ENCODE measurements around the gene PRSS36. TPM values are rescaled to one million over a fixed set of nuclear protein-coding genes. Genes with fewer than 3 reads are reported as not detected.
A peak's percentile ranks its signal among the peaks of the same experiment; 100 is the strongest.

Gene PRSS36
- total RNA-seq, 1 donor from 2014 or later = 2.2 TPM

- ATAC-seq (ENCODE audit: poor library complexity) (no peak), DNase-seq (no peak)
- intact Hi-C loops (cut with DNase I) = no loop called here
Measured at GRCh38 chr16:31134091-31134571, 15.7 kb downstream of the PRSS36 start.

GRCh38 chr16:31133046-31133501 lies 16.8 kb downstream of the PRSS36 start:
- intact Hi-C loops (cut with DNase I) = no loop called here
- ATAC-seq (ENCODE audit: poor library complexity) (no peak), DNase-seq (no peak)

GRCh38 chr16:31132303-31132979 lies 17.4 kb downstream of the PRSS36 start:
- DNase-seq (no peak), ATAC-seq (ENCODE audit: poor library complexity) (no peak)
- intact Hi-C loops (cut with DNase I) = no loop called here

- ATAC-seq (ENCODE audit: poor library complexity) = no peak
- DNase-seq = no peak
- intact Hi-C loops (cut with DNase I) = no loop called here
Measured at GRCh38 chr16:31131841-31132271, 18.0 kb downstream of the PRSS36 start.

GRCh38 chr16:31131416-31131815 lies 18.4 kb downstream of the PRSS36 start:
- intact Hi-C loops (cut with DNase I) = no loop called here
- ATAC-seq (ENCODE audit: poor library complexity) (no peak), DNase-seq (no peak)

- ATAC-seq (ENCODE audit: poor library complexity) = no peak
- intact Hi-C loops (cut with DNase I) = no loop called here
- DNase-seq = no peak
Measured at GRCh38 chr16:31130899-31131298, 19.0 kb downstream of the PRSS36 start.

- intact Hi-C loops (cut with DNase I) = no loop called here
- DNase-seq (peak; percentile 61), ATAC-seq (ENCODE audit: poor library complexity) (no peak)
Measured at GRCh38 chr16:31130336-31130891, 19.5 kb downstream of the PRSS36 start.

GRCh38 chr16:31129568-31130335 lies 20.1 kb downstream of the PRSS36 start:
- intact Hi-C loops (cut with DNase I) = no loop called here
- peak; percentile 34 for ATAC-seq (ENCODE audit: poor library complexity)
- peak; percentile 82 for DNase-seq

- peak; percentile 69 for DNase-seq
- ATAC-seq (ENCODE audit: poor library complexity) = peak; percentile 58
- intact Hi-C loops (cut with DNase I) = no loop called here
Measured at GRCh38 chr16:31128711-31129567, 20.9 kb downstream of the PRSS36 start.

GRCh38 chr16:31127182-31127581 lies 22.7 kb downstream of the PRSS36 start:
- no peak for DNase-seq
- intact Hi-C loops (cut with DNase I) = no loop called here
- no peak for ATAC-seq (ENCODE audit: poor library complexity)

- DNase-seq (no peak), ATAC-seq (ENCODE audit: poor library complexity) (no peak)
- intact Hi-C loops (cut with DNase I) = no loop called here
Measured at GRCh38 chr16:31125844-31126243, 24.0 kb downstream of the PRSS36 start.

- ATAC-seq (ENCODE audit: poor library complexity) = no peak
- intact Hi-C loops (cut with DNase I) = no loop called here
- no peak for DNase-seq
Measured at GRCh38 chr16:31120129-31120528, 29.7 kb downstream of the PRSS36 start.

GRCh38 chr16:31118223-31119155 lies 31.4 kb downstream of the PRSS36 start:
- intact Hi-C loops (cut with DNase I) = no loop called here
- peak; percentile 5 for ATAC-seq (ENCODE audit: poor library complexity)
- DNase-seq = no peak

- DNase-seq = peak; percentile 99
- ATAC-seq (ENCODE audit: poor library complexity) = peak; percentile 96
- intact Hi-C loops (cut with DNase I) = no loop called here
Measured at GRCh38 chr16:31117384-31118222, 32.3 kb downstream of the PRSS36 start, which contains the start of gene KAT8. Gene KAT8, plus strand, starts transcription at chr16:31117664. Its CDS starts 18 bp downstream, at chr16:31117682.

- intact Hi-C loops (cut with DNase I) = no loop called here
- DNase-seq = no peak
Measured at GRCh38 chr16:31114468-31114867, 35.4 kb downstream of the PRSS36 start.

GRCh38 chr16:31113121-31114120 lies 36.4 kb downstream of the PRSS36 start:
- no peak for ATAC-seq (ENCODE audit: poor library complexity)

More at GRCh38 chr16:31114468-31114867, 35.4 kb downstream of the PRSS36 start:
- ATAC-seq (ENCODE audit: poor library complexity) = no peak

More at GRCh38 chr16:31113121-31114120, 36.4 kb downstream of the PRSS36 start:
- no peak for DNase-seq
- intact Hi-C loops (cut with DNase I) = no loop called here
